LHCN-M2 (cell line): ENCODE data around the gene PGAP1. TPM values are rescaled to one million over a fixed set of nuclear protein-coding genes. Genes with fewer than 3 reads are reported as not detected.

Experiments
- DNase-seq: peaks from one replicate; pipeline ENCODE4 v3.0.0-alpha.2; 2012; ENCODE audit warnings: low read depth
- total RNA-seq: library from RNA; depleted of rRNA; stranded (reverse); fragments of >200 nt; gene quantifications from 2 replicates; pipeline ENCODE4 v1.2.3, GENCODE V29; 2014; rRNA removed

Gene PGAP1
- total RNA-seq, 1 experiment from 2014 or later: 7.8 TPM

DNA sequence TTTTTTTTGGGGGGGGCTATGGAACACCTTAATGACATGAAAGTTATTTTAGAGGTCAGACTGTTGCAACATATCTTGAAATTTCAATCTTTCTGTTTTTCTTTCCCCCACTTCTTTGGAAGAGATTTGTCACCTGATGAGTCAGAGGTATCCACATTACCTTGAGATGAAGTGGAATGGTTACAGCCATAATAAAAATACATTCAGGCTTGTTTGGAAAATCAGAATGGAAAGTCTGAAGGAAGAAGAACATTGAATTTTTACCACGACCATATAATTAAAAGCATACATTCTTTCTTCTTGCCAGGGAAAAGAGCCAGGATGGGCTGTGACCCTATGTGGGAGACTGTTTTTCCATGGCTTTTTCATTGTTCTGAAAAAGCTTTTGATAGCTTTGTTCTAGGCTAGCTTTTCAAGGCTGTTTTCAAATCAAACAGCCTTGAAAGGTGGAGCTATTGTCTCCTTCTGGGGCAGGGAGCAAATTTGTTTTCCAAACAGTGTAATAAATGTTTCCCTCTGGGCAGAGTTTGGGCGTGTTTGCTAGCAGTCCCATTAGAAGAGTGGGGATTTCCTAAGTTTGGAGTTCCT, 124.7 kb downstream of the PGAP1 start:
- DNase-seq: peak; percentile 32

- DNase-seq: no peak
Observed at GRCh38 chr2:196798980-196799379, 127.5 kb downstream of the PGAP1 start.

DNA sequence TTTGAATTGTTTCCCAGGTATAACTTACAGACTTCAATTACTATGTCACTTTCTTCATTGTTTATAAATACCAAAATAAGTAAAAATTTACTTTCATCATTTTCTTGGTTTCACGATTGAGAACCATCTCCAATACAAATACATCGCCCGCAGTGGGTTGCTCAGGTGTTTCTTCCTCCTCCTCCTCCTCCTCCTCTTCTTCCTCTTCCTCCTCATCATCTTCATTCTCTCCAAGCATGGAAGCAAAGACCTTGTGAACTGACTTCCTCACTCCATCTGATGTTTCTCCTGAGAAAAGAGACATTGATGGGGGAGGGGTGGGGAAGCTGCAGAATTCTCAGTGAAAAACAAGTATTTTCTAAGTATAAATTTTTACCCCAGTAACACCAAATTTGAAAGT, 133.6 kb downstream of the PGAP1 start:
- DNase-seq: no peak

GRCh38 chr2:196783431-196784094, 142.9 kb downstream of the PGAP1 start:
- peak; percentile 79 for DNase-seq

Other genes starting within 250 kb of the PGAP1 start
- gene GTF3C3, start 127.0 kb downstream of the PGAP1 start, total RNA-seq: 13.5 and 16.0 TPM in 2 replicates
- gene C2orf66, start 117.4 kb downstream of the PGAP1 start, total RNA-seq: 0.32 TPM in 1 of 2 replicates, not detected in the other